HepG2 (cell line): ENCODE data around the gene RBL1. TPM values are rescaled to one million over a fixed set of nuclear protein-coding genes. Genes with fewer than 3 reads are reported as not detected.
A peak's percentile ranks its signal among the peaks of the same experiment; 100 is the strongest.

Experiments
- AGO1 ChIP-seq: fragments of 200-400 bp; formaldehyde crosslinking; IDR thresholded peaks from 2 replicates; pipeline ENCODE4 v1.6.1; 2017; ENCODE audit warnings: mild to moderate bottlenecking, low read depth, low read length, moderate library complexity; ENCODE audit not compliant: poor library complexity, severe bottlenecking
- CAMTA2 ChIP-seq: sonication (generic); formaldehyde crosslinking; IDR thresholded peaks from 2 replicates; pipeline ENCODE4 v1.4.0; 2020; ENCODE audit warnings: mild to moderate bottlenecking, missing genetic modification reagents, borderline replicate concordance
- CBX1 ChIP-seq: IDR thresholded peaks from one replicate; pipeline ENCODE4 v1.6.1; 2016; ENCODE audit warnings: antibody characterized with exemption, low read depth
- EP300 ChIP-seq, 3 experiments: sonication (generic) in 1 of 3; formaldehyde crosslinking in 1 of 3; IDR thresholded peaks; 2 replicates each; pipeline versions ENCODE4 v1.5.1 to v1.6.1; 2011 to 2020; ENCODE audit warnings: low read depth in 2 of 3, low read length in 2 of 3, borderline replicate concordance in 1 of 3, improper control_type of control experiment in 1 of 3, mild to moderate bottlenecking in 1 of 3, missing genetic modification reagents in 1 of 3, moderate library complexity in 1 of 3
- GFI1 ChIP-seq: sonication (generic); formaldehyde crosslinking; IDR thresholded peaks from 2 replicates; pipeline ENCODE4 v1.5.0; 2020; ENCODE audit warnings: missing genetic modification reagents, mild to moderate bottlenecking, borderline replicate concordance
- HDAC6 ChIP-seq: fragments of 200-600 bp; sonication (generic); IDR thresholded peaks from 2 replicates; pipeline ENCODE4 v1.7.0; 2017; ENCODE audit warnings: mild to moderate bottlenecking, antibody characterized with exemption, low read length, low read depth
- JUN ChIP-seq: sonication (generic); formaldehyde crosslinking; IDR thresholded peaks from 2 replicates; pipeline ENCODE4 v1.4.0; 2020; ENCODE audit warnings: mild to moderate bottlenecking, missing genetic modification reagents
- KDM6A ChIP-seq: IDR thresholded peaks from 2 replicates; pipeline ENCODE4 v1.6.1; 2016; ENCODE audit warnings: low read depth
- MED1 ChIP-seq: sonication (generic); formaldehyde crosslinking; IDR thresholded peaks from 2 replicates; pipeline ENCODE4 v1.4.0; 2020; ENCODE audit warnings: missing genetic modification reagents
- MIER3 ChIP-seq: IDR thresholded peaks from 2 replicates; pipeline ENCODE4 v1.6.1; 2016; ENCODE audit warnings: missing compliant biosample characterization, borderline replicate concordance
- MXD4 ChIP-seq: IDR thresholded peaks from 2 replicates; pipeline ENCODE4 v1.6.1; 2016; ENCODE audit warnings: mild to moderate bottlenecking, missing biosample characterization, missing genetic modification reagents
- NFIB ChIP-seq: sonication (generic); formaldehyde crosslinking; IDR thresholded peaks from 2 replicates; pipeline ENCODE4 v1.9.0; 2021; ENCODE audit warnings: missing genetic modification reagents, mild to moderate bottlenecking, borderline replicate concordance
- RELA ChIP-seq: sonication (generic); formaldehyde crosslinking; IDR thresholded peaks from 2 replicates; pipeline ENCODE4 v1.4.0; 2020; ENCODE audit warnings: missing genetic modification reagents
- SALL1 ChIP-seq: sonication (generic); formaldehyde crosslinking; IDR thresholded peaks from 2 replicates; pipeline ENCODE4 v1.8.0; 2022; ENCODE audit warnings: mild to moderate bottlenecking, missing genetic modification reagents
- SIN3B ChIP-seq: fragments of 150-350 bp; IDR thresholded peaks from 2 replicates; pipeline ENCODE4 v1.6.1; 2014; ENCODE audit warnings: low read length
- TEAD2 ChIP-seq: sonication (generic); formaldehyde crosslinking; IDR thresholded peaks from 2 replicates; pipeline ENCODE4 v1.9.0; 2021; ENCODE audit warnings: missing genetic modification reagents
- ZNF282 ChIP-seq: fragments of 450-650 bp; IDR thresholded peaks from 2 replicates; pipeline ENCODE4 v1.6.1; 2018; ENCODE audit not compliant: partially characterized antibody
- ZNF354B ChIP-seq: sonication (generic); formaldehyde crosslinking; IDR thresholded peaks from 2 replicates; pipeline ENCODE4 v1.8.0; 2022; ENCODE audit warnings: mild to moderate bottlenecking, missing genetic modification reagents
- ZNF431 ChIP-seq: sonication (generic); formaldehyde crosslinking; IDR thresholded peaks from 2 replicates; pipeline ENCODE4 v1.9.0; 2022; ENCODE audit warnings: missing genetic modification reagents, low read depth, mild to moderate bottlenecking, borderline replicate concordance
- ZNF549 ChIP-seq: sonication (generic); formaldehyde crosslinking; IDR thresholded peaks from 2 replicates; pipeline ENCODE4 v1.5.0; 2020; ENCODE audit warnings: missing genetic modification reagents
- ZNF619 ChIP-seq: sonication (generic); formaldehyde crosslinking; IDR thresholded peaks from 2 replicates; pipeline ENCODE4 v1.4.0; 2020; ENCODE audit warnings: mild to moderate bottlenecking, missing genetic modification reagents
- ZNF660 ChIP-seq: sonication (generic); formaldehyde crosslinking; IDR thresholded peaks from 2 replicates; pipeline ENCODE4 v1.5.1; 2020; ENCODE audit warnings: mild to moderate bottlenecking, low read depth, missing genetic modification reagents, borderline replicate concordance
- ZSCAN21 ChIP-seq: sonication (generic); formaldehyde crosslinking; IDR thresholded peaks from 2 replicates; pipeline ENCODE4 v1.8.0; 2022; ENCODE audit warnings: mild to moderate bottlenecking, missing genetic modification reagents, moderate library complexity, borderline replicate concordance
- polyA plus RNA-seq, 8 experiments: library from polyadenylated mRNA; depleted of rRNA in 3 of 8; stranded (reverse) in 7 of 8; unstranded in 1 of 8; fragments of >200 nt; fragmentation: Illumina TruSeq in 4 of 8; extraction: Trizol in 4 of 8; gene quantifications; 2 replicates each; pipeline versions ENCODE4 v1.2.1 to v1.2.3, GENCODE V29; 2011 to 2016; ENCODE audit warnings: low read depth in 4 of 8, missing spikeins in 1 of 8, mixed read lengths in 1 of 8; ENCODE audit not compliant: insufficient read depth in 1 of 8
- total RNA-seq, 5 experiments: library from RNA; depleted of rRNA; stranded (reverse); fragments of >200 nt; fragmentation: Illumina TruSeq; extraction: Trizol; gene quantifications; 2 replicates each; pipeline ENCODE4 v1.2.3, GENCODE V29; 2016; ENCODE audit warnings: low read depth in 1 of 5
- TF ChIP-seq, protein P1 (sequence below): sonication (generic); formaldehyde crosslinking; IDR thresholded peaks from 2 replicates; pipeline ENCODE4 v1.4.0; 2020; ENCODE audit warnings: missing genetic modification reagents
- TF ChIP-seq, protein P2 (sequence below): sonication (generic); formaldehyde crosslinking; IDR thresholded peaks from 2 replicates; pipeline ENCODE4 v1.5.0; 2020; ENCODE audit warnings: mild to moderate bottlenecking, missing genetic modification reagents
- TF ChIP-seq, protein P3 (sequence below): IDR thresholded peaks from 2 replicates; pipeline ENCODE4 v1.6.1; 2012; ENCODE audit warnings: low read depth, low read length, improper control_type of control experiment

Gene RBL1
- total and polyA plus RNA-seq, 2 of the 13 experiments (the other 11 are each of a cell fraction or from before 2014, with no cell fraction given) = 6.0 to 27.5 TPM

DNA sequence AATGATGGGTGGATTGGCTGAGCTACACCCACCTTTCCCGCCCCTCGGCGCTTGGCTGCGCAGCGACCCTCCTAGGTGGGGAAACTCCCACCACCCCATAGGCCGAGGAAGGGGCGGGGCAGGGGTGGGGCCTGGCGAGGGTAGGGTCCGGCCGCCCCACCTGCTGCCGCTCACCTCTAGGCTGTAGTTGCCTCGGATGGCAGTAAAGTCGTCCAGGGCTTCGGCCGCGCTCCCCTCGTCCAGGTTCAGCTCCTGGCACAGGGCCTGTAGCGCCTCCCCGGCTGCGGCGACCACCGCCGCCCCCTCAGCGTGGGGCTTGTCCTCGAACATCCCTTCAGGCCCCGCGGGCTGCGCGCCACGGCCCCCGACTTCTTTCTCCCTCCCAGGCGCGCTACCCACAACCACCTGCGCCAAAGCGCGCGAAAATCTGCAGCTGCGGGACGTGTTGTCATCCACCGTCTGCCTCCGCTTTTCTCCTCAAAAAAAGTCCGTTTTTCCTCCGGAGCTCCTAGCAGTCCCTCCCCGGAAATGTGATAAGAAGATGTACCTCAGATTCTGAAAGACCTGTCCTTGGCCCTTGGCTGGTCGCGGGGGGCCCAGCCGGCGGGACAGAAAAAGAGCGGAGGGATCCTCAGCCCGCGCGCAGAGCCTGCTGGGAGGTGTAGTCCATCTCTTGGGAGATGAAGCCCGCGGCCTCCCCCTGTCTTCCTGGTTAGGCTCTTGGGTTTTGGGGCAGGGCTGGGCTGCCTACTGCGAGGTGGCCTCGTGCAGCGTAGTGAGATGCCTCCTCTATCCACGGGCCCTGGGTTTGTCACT, at the start of gene RBL1 (continued):
- peak; percentile 27 to 81; a peak in 3 of 4 replicates for TF ChIP-seq EP300 (IDR thresholded peaks at IDR 0.05; ENCODE audit: low read depth in 2 of 2, low read length in 2 of 2)
- TF ChIP-seq EP300 (CRISPR knock-in tag; IDR thresholded peaks at IDR 0.05; ENCODE audit: borderline replicate concordance) = peak; percentile 72; the same call in 1 of the 2 replicates
- TF ChIP-seq ZNF660 (CRISPR knock-in tag) = no peak; the same call in 1 of the 2 replicates
- TF ChIP-seq, protein P1, sequence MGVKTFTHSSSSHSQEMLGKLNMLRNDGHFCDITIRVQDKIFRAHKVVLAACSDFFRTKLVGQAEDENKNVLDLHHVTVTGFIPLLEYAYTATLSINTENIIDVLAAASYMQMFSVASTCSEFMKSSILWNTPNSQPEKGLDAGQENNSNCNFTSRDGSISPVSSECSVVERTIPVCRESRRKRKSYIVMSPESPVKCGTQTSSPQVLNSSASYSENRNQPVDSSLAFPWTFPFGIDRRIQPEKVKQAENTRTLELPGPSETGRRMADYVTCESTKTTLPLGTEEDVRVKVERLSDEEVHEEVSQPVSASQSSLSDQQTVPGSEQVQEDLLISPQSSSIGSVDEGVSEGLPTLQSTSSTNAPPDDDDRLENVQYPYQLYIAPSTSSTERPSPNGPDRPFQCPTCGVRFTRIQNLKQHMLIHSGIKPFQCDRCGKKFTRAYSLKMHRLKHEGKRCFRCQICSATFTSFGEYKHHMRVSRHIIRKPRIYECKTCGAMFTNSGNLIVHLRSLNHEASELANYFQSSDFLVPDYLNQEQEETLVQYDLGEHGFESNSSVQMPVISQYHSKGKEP = peak; percentile 43
- peak; percentile 92 for TF ChIP-seq ZNF354B (CRISPR knock-in tag)
- TF ChIP-seq TEAD2 (CRISPR knock-in tag) = 0 out of 2 replicates have a peak, but pooled peaks have one; percentile 45
- peak; percentile 62 for TF ChIP-seq CBX1
- TF ChIP-seq CAMTA2 (CRISPR knock-in tag) = peak; percentile 99
- peak; percentile 77 for TF ChIP-seq MED1 (CRISPR knock-in tag)
- TF ChIP-seq MIER3 (CRISPR knock-in tag) = peak; percentile 86
- peak; percentile 89 for TF ChIP-seq ZSCAN21 (CRISPR knock-in tag)
- peak; percentile 85 for TF ChIP-seq GFI1 (CRISPR knock-in tag)
- TF ChIP-seq KDM6A (CRISPR knock-in tag) = 0 out of 2 replicates have a peak, but pooled peaks have one; percentile 24
- TF ChIP-seq ZNF619 = peak; percentile 88; the same call in 1 of the 2 replicates
- peak; percentile 92 for TF ChIP-seq MXD4
- TF ChIP-seq ZNF431 (CRISPR knock-in tag) = peak; percentile 88; the same call in 1 of the 2 replicates
- peak; percentile 73; the same call in 1 of the 2 replicates for TF ChIP-seq JUN (CRISPR knock-in tag)
- TF ChIP-seq, protein P2, sequence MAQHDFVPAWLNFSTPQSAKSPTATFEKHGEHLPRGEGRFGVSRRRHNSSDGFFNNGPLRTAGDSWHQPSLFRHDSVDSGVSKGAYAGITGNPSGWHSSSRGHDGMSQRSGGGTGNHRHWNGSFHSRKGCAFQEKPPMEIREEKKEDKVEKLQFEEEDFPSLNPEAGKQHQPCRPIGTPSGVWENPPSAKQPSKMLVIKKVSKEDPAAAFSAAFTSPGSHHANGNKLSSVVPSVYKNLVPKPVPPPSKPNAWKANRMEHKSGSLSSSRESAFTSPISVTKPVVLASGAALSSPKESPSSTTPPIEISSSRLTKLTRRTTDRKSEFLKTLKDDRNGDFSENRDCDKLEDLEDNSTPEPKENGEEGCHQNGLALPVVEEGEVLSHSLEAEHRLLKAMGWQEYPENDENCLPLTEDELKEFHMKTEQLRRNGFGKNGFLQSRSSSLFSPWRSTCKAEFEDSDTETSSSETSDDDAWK = no peak
- TF ChIP-seq, protein P3, sequence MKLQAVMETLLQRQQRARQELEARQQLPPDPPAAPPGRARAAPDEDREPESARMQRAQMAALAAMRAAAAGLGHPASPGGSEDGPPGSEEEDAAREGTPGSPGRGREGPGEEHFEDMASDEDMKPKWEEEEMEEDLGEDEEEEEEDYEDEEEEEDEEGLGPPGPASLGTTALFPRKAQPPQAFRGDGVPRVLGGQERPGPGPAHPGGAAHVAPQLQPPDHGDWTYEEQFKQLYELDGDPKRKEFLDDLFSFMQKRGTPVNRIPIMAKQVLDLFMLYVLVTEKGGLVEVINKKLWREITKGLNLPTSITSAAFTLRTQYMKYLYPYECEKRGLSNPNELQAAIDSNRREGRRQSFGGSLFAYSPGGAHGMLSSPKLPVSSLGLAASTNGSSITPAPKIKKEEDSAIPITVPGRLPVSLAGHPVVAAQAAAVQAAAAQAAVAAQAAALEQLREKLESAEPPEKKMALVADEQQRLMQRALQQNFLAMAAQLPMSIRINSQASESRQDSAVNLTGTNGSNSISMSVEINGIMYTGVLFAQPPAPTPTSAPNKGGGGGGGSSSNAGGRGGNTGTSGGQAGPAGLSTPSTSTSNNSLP = peak; percentile 72
- TF ChIP-seq NFIB (CRISPR knock-in tag) = 0 out of 2 replicates have a peak, but pooled peaks have one; percentile 82
- no peak for TF ChIP-seq HDAC6
- TF ChIP-seq ZNF549 (CRISPR knock-in tag) = no peak
- peak; percentile 82 for TF ChIP-seq SIN3B
- no peak for TF ChIP-seq RELA
- peak; percentile 95 for TF ChIP-seq SALL1 (CRISPR knock-in tag)
- no peak for TF ChIP-seq ZNF282
- peak; percentile 80 for TF ChIP-seq AGO1
